Amniotic stem cell (primary cell): Measurements from ENCODE around the gene LMBR1L.

Source experiments
- DNase-seq: peaks from one replicate; lab custom pipeline; 2025; lab: John Stamatoyannopoulos, UW

The LMBR1L gene

DNA sequence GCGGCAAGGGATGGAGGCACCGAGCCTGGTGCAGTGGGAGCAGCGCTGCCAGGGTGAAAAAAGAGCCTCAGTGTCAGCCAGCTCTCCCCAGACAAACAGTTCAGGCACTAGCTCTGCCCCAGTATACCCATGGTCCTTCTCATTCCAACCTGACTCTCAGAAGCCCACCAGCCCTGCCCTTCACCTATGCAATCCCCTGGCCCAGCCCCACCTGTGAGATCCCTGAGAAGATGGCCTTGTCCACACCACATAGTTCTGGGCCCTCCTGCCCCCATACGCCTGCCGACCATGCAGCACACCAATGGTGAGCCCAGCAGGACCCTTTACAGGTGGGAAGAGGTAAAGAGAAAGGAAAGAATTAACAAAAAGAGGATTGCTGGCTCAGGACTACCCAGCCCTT, 56.6 kb downstream of the LMBR1L start:
- no peak for DNase-seq

DNA sequence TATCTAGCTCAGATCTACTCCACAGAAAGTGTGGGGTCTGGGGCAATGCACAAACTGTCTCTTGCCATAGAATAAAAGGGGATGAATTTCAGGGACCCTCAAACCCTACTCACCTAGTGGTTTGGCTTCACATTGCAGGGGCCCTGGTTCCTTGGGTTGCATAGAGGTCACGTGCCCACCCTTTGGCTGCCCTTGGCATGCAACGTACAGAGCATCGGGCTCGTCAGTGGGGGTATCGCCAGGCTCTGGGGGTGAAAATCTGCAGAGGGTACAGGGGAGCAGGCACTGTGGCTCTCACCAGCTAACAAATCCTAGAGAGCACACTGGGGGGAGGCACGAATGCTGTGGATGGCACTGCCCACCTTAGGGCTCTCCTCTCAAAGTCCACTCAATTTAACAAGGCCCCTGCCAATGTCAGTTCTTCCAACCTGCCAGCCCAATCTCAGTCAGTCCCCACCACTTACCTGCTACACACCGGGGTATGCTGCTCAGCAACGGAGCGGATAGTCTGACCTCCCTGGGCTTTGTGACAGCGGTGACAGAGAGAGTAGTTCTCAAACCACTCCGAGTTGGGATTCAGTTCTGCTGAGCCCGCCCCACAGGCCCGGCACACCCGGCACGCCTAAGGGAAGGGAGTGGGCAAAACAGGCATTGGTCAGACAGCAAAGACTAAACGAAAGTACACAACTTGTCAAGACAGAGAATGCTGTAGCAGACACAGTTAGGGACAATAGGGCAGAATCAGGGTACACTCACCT, 58.0 kb downstream of the LMBR1L start:
- DNase-seq = no peak

DNA sequence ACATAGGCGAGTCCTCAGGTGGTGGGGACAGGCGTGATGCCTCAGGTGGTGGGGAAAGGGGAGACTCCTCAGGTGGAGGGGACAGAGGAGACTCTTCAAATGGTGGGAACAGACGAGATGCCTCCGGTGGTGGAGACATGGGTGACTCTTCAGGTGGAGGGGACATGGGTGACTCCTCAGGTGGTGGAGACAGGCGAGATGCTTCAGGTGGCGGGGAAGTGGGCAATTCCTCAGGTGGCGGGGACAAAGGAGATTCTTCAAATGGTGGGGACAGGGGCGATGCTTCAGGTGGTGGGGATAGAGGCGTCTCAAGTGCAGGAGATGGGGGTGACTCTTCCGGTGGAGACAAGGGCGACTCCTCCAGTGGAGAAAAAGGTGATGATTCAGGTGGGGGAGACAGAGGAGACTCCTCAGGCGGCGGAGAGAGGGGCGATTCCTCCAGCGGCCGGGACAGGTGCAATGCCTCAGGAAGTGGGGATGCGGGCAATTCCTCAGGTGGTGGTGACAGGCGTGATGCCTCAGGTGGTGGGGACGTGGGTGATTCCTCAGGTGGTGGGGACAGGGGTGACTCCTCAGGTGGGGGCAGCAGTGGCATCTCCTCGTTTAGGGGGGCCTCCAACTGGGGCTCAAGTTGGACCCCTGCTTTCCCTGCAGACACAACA, 58.7 kb downstream of the LMBR1L start:
- no peak for DNase-seq

DNA sequence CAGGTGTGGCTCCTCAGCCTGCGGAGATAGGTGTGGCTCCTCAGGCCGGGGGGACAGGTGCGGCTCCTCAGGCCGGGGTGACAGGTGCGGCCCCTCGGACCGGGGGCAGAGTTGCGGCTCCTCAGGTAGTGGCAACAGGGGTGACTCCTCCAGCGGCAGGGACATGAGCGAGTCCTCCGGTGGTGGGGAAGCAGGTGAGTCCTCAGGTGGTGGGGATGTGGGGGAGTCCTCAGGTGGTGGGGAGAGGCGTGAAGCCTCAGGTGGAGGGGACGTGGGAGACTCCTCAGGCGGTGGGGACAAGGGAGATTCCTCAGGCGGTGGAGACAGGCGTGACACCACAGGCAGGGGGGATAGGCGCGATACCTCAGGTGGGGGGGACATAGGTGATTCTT, 59.3 kb downstream of the LMBR1L start:
- no peak for DNase-seq

DNA sequence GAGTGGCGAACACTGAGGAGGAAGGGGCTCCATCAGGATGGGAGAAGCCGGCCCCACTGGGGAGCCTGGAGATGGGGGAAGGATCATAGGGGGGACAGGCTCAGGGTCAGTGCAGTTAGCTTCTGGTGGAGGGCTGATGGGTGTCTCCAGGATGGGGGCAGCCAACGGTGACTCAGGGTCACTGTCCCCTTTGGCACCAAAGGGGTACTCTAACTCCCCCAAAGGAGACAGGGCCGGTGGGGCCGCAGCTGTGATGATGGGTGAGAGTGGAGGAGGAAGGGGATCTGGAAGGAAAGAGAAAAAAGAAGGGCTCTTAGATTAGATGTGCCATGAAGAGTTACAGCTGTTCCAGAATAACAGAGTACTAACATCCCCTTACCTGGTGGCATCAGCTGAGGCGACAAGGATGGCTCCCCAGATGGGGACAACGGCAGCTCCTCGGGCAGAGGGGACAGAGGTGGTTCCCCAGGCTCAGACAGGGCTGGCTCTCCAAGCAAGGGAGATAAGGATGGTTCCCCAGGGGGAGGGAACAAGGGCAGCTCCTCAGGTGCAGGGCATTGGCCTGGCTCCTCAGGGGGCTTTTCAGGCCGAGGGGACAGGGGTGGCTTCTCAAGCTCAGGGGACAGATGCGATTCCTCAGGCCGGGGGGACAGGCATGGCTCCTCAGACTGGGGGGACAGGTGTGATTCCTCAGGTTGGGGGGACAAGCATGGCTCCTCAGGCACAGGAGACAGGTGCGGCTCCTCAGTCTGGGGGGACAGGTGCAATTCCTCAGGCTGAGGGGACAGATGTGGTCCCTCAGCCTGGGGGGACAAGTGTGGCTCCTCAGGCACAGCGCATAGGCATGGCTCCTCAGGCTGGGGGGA, 59.9 kb downstream of the LMBR1L start:
- no peak for DNase-seq

DNA sequence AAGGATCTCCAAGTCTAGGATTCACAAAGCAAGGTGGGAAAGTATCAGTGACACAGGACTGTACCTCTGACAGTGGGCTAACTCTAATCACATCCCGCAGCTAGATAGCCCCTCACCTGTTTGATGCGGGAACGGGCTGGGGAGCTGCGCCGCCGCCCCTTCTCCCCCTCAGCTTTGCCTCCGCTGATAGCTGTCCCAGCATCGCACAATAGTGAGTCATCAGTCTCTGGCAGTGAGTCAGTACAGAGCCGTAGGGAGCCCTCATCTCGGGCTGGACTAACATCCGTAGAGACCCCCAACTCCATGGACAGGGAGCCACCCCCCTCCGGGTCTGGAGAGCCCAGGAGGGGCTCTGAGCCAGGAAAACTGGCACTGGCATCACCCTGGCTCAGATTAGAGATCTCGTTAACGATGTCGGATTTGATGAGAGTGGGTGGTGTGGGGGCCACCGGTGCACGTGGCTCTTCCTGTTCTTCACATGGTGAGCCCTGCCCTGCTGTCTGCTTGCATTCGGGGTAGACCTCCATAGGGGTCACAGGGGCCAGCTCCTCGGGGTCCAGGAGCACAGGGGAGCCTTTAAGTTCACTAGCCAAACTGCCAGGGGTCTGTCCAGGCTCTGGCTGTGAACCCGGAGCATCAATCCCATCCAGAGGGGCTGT, 61.0 kb downstream of the LMBR1L start:
- DNase-seq = no peak

DNA sequence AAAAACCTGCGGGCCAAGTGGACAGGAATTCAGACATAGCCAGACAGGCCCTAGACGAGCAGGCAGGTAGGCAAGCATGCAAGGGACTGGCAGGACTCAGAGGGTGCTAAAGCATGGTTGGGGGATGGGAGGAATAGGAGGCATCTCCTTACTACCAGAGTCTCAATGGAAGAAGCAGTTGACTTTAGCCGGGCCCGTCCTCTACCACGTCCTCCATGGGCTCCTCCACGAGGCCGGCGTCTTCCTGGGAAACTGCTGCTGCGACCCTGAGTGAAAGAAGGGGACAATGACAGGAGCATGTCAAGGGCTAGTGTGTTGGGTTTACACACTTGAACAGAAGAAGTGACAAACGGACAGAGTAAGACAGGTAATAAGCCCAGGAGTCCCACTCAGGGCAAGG, 61.7 kb downstream of the LMBR1L start:
- DNase-seq = no peak
